Activated gamma-delta T cell treated with anti-CD3 and anti-CD28 coated beads, Interleukin-2, amount 50 U/mL, for 16 hours (primary cell): ENCODE results near the gene AQP7.
"Not testable (repeated sequence)": the region's sequence is repeated elsewhere in the genome, so short reads cannot be mapped to it uniquely, and the experiment has no call there.

Experiments used
- DNase-seq: peaks from one replicate; pipeline ENCODE4 v3.0.0-alpha.2; 2020; ENCODE audit warnings: low read depth

The AQP7 gene

GRCh38 chr9:33374634-33375237, 27.6 kb downstream of the AQP7 start:
- DNase-seq, result peak; percentile 25

GRCh38 chr9:33374190-33374589, 28.2 kb downstream of the AQP7 start:
- no peak for DNase-seq

- DNase-seq, result no peak
Measured at GRCh38 chr9:33372900-33373299, 29.5 kb downstream of the AQP7 start.

- DNase-seq, result no peak
Measured at GRCh38 chr9:33366979-33367480, 35.3 kb downstream of the AQP7 start.

- not testable (repeated sequence) for DNase-seq
Measured at GRCh38 chr9:33364814-33365213, 37.6 kb downstream of the AQP7 start.

- no peak for DNase-seq
Measured at GRCh38 chr9:33364127-33364526, 38.2 kb downstream of the AQP7 start.

- not testable (repeated sequence) for DNase-seq
Measured at GRCh38 chr9:33358641-33359040, 43.7 kb downstream of the AQP7 start.

- no peak for DNase-seq
Measured at GRCh38 chr9:33355933-33356332, 46.4 kb downstream of the AQP7 start.

GRCh38 chr9:33354651-33355211, 47.6 kb downstream of the AQP7 start:
- no peak for DNase-seq

GRCh38 chr9:33351547-33351946, 50.8 kb downstream of the AQP7 start:
- no peak for DNase-seq

GRCh38 chr9:33350310-33350709, 52.1 kb downstream of the AQP7 start:
- no peak for DNase-seq

GRCh38 chr9:33349743-33350142, 52.6 kb downstream of the AQP7 start:
- DNase-seq, result no peak

- no peak for DNase-seq
Measured at GRCh38 chr9:33348998-33349397, 53.4 kb downstream of the AQP7 start.

- no peak for DNase-seq
Measured at GRCh38 chr9:33346564-33346963, 55.8 kb downstream of the AQP7 start.

- no peak for DNase-seq
Measured at GRCh38 chr9:33344145-33344544, 58.2 kb downstream of the AQP7 start.

- no peak for DNase-seq
Measured at GRCh38 chr9:33341182-33341581, 61.2 kb downstream of the AQP7 start.

- DNase-seq, result no peak
Measured at GRCh38 chr9:33340186-33340585, 62.2 kb downstream of the AQP7 start.
